ENCODE measurements around the gene KCNQ2.

DNA sequence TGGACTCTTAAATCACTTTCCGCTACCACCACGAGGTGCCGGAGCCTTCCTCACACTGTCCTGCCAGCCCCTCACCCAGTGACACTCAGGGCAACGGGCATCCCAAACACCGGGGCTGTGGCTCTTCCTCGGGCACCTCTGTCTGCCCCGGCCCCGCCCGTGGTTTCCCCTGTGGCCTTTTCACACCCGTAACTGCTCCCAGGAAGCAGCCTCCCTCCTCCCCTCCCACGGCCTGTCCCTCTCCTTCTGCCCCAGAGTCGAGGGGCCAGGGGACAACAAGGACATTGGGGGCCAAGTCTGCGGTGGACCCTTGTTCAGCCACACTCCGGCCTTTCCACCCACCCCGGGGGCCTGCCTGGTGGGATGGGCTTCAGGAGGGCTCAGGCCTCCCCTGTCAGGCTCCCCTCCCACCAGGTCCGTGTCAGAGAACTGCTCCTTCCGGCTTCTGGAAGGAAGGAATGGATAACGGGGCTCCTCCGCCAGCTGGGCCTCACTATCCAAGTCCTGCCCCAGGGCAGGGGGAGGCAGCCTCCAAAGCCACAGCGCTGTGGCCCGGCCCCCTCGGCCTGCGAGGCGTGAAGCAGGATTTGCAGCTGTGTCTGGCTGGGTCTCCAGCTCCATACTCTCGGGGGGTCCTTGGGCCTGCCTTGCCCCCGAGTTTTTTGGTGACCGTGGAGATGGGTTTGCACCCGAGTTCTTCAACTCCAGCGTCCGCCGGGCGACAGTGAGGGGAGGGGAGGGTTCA lies 56.6 kb downstream of the KCNQ2 start:
- TF ChIP-seq, protein P1, sequence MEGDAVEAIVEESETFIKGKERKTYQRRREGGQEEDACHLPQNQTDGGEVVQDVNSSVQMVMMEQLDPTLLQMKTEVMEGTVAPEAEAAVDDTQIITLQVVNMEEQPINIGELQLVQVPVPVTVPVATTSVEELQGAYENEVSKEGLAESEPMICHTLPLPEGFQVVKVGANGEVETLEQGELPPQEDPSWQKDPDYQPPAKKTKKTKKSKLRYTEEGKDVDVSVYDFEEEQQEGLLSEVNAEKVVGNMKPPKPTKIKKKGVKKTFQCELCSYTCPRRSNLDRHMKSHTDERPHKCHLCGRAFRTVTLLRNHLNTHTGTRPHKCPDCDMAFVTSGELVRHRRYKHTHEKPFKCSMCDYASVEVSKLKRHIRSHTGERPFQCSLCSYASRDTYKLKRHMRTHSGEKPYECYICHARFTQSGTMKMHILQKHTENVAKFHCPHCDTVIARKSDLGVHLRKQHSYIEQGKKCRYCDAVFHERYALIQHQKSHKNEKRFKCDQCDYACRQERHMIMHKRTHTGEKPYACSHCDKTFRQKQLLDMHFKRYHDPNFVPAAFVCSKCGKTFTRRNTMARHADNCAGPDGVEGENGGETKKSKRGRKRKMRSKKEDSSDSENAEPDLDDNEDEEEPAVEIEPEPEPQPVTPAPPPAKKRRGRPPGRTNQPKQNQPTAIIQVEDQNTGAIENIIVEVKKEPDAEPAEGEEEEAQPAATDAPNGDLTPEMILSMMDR (IDR thresholded peaks at IDR 0.05): no peak
- TF ChIP-seq POLR2A (IDR thresholded peaks at IDR 0.05) (no peak), EP300 (IDR thresholded peaks at IDR 0.05) (no peak)

All from stomach (tissue), 4 donors.